ENCODE results near the gene CALML5.

Gene CALML5

GRCh38 chr10:5479481-5480161 is 19.7 kb downstream of the CALML5 start:
- DNase-seq = no peak

GRCh38 chr10:5478694-5479305 is 20.6 kb downstream of the CALML5 start:
- DNase-seq = no peak

- no peak for DNase-seq
Observed at GRCh38 chr10:5477948-5478693, 21.2 kb downstream of the CALML5 start.

GRCh38 chr10:5476918-5477525 is 22.3 kb downstream of the CALML5 start:
- DNase-seq = peak; percentile 9

- DNase-seq = peak; percentile 9
Observed at GRCh38 chr10:5475974-5476807, 23.2 kb downstream of the CALML5 start.

- DNase-seq = peak; percentile 13
Observed at GRCh38 chr10:5475088-5475487, 24.3 kb downstream of the CALML5 start.

GRCh38 chr10:5474642-5475041 is 24.7 kb downstream of the CALML5 start:
- DNase-seq = peak; percentile 11

- DNase-seq = no peak
Observed at GRCh38 chr10:5470062-5470751, 29.2 kb downstream of the CALML5 start.

GRCh38 chr10:5469353-5470061 is 29.9 kb downstream of the CALML5 start:
- DNase-seq = no peak

GRCh38 chr10:5468262-5469106 is 30.9 kb downstream of the CALML5 start:
- DNase-seq = no peak

- DNase-seq = no peak
Observed at GRCh38 chr10:5467634-5468255, 31.6 kb downstream of the CALML5 start.

GRCh38 chr10:5467207-5467535 is 32.2 kb downstream of the CALML5 start:
- no peak for DNase-seq

GRCh38 chr10:5466451-5467206 is 32.7 kb downstream of the CALML5 start:
- DNase-seq = no peak

GRCh38 chr10:5465976-5466450 is 33.4 kb downstream of the CALML5 start:
- no peak for DNase-seq

- no peak for DNase-seq
Observed at GRCh38 chr10:5464546-5464945, 34.8 kb downstream of the CALML5 start.

- DNase-seq = no peak
Observed at GRCh38 chr10:5462841-5463293, 36.5 kb downstream of the CALML5 start.

- no peak for DNase-seq
Observed at GRCh38 chr10:5461914-5462840, 37.2 kb downstream of the CALML5 start.

- DNase-seq = no peak
Observed at GRCh38 chr10:5461203-5461588, 38.2 kb downstream of the CALML5 start.
